Nasal cavity respiratory epithelium epithelial cell of viscerocranial mucosa (primary cell): Measurements from ENCODE around the gene LNPEP. TPM values are rescaled to one million over a fixed set of nuclear protein-coding genes. Genes with fewer than 3 reads are reported as not detected.

Experiments
- total RNA-seq: library from RNA; depleted of rRNA; stranded (reverse); fragments of >200 nt; gene quantifications from 2 replicates; pipeline ENCODE4 v1.2.3, GENCODE V29; 2014

The LNPEP gene
- total RNA-seq, result 51.8 and 55.7 TPM in 2 replicates

DNA sequence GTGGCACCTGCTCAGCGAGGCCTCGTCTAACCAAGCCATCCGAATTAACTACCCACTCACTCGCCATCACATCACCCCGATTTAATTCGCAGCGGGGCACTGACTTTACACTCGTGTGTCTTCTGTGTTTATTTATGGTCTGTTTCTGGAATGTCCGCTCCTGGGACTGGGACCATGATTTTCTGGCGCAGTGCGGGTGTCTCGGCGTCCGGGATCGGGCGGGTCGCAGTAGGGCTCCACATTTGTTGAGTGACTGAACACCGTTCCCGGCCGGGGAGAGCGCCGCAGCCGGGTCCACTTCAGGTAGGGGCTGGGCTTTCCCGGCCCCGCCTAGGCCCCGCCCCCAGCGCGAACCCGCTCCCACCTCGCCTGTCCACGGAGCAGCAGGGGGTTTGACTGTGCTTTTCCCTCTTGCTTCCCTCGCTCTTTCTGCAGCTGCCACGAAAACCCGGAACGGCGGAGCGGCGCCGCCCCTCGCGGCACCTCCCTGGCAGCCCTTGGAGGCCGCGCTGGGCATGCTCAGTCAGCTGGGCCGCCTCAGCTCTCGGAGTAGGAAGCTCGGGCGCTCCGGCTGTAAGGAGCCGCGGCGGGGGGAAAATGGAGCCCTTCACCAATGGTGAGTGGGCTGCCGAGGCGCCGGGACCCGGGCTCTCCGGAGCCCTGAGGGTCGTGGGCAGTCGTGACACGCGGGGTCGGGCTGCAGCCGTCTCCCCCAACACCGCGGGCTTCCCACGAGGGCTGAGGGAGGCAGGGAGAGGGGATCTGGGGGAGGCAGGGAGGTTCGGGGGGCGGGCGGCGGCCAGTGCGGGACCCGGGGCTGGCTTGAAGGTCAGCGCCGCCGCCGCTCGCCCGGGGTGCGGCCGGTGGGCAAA, at the start of gene LNPEP:
Gene LNPEP, plus strand, starts transcription at position 522 of the 872 bp plus-strand sequence. Its CDS starts 76 bp downstream, at position 598.

Other genes with a start within 250 kb of the LNPEP start
- gene ERAP1, start 128.1 kb upstream of the LNPEP start, total RNA-seq, result 20.2 and 75.6 TPM in 2 replicates
- 4.1 and 17.4 TPM in 2 replicates for gene ERAP2, start 59.6 kb upstream of the LNPEP start, total RNA-seq
- not detected in 2 replicates for gene LIX1, start 206.5 kb downstream of the LNPEP start, total RNA-seq
- gene RIOK2, start 247.2 kb downstream of the LNPEP start, total RNA-seq, result 28.7 and 29.8 TPM in 2 replicates